ENCODE measurements around the gene SH3YL1.

The SH3YL1 gene, protein sequence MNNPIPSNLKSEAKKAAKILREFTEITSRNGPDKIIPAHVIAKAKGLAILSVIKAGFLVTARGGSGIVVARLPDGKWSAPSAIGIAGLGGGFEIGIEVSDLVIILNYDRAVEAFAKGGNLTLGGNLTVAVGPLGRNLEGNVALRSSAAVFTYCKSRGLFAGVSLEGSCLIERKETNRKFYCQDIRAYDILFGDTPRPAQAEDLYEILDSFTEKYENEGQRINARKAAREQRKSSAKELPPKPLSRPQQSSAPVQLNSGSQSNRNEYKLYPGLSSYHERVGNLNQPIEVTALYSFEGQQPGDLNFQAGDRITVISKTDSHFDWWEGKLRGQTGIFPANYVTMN

DNA sequence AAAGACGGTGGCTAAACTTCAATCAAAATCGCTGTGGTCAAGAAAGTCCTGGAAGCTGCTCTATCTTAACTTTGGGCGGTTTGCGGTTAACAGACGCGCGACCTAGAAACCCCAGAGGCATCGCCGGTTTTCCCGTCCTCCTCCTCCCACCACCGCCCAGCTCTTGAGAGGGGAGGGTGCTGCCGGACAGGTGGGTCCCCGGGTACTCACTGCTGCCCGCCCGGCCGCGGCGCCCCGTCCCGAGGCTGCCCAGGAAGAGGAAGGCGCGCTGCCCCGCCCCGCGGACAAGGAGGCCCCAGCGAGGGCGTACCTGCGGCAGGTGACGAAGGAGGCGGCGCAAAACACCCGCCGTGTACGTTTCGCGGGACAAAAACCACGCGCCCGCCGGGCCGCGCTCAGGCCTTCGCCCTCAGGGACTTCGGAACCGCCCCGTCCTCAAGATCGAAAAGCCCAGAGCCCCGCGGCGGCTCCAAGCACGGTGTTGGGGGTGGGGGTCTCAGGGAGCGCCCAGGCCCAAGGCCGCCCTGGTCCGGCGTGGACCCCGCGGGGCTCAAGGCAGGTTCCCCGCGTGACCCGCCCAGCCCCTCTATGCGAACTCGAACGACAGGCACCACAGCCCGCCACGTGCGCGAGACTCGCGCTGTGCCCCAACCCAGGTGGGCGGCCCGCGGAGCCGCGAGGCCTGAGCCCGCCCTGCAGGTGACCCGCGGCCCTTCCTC lies at the start of gene SH3YL1:
TSS of gene SH3YL1 (minus strand) at position 259 of the 719 bp plus-strand sequence. CDS start at position 211, 48 bp downstream.
- no peak for FAIRE-seq
- peak; percentile 15 for DNase-seq (ENCODE audit: insufficient read length, low spot score)

DNA sequence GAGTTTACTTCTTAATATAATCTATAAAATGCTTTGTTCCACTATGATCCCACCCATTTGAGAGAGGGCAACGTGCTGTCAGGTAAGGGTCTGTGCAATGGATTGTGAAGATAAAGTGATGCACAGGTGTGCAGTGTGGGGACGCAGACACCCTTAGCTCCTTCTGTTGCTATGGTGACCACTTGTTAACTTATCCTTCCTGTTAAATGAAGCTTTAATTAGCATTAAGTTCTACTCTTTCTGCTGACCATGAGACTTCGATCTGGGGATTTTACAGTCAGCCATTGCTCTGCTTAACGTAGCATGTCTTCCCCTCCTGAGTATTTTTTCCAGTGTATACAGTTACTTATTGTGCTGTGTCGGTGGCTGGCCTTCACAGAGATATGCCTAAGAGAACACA lies 47.2 kb upstream of the SH3YL1 start:
- DNase-seq (ENCODE audit: insufficient read length, low spot score) (no peak), FAIRE-seq (no peak)

DNA sequence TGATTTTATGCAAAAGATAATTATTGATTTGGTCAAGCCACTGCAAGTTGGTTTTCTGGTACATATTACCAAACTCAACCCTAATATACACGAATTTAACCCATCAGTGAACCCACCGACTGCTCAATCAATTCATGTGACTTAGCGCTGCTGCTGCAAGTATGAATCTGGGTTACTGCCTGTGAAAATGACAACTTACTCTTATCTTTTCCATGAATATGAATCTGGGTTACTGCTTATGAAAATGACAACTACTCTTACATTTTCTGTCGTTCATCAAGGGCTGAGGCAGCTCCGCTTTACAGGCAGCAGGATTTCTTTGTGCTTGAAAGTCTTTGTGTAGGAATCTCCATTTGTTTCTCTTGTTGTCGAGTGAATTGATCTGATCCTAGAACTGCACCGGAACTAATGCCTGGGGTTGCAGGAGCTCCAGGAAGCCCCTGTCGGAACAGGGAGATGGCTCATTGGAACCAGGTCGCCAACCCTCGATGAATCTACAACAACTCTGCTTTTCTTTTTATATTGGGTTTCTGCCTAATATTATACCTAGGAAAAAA lies 46.2 kb upstream of the SH3YL1 start:
- no peak for DNase-seq (ENCODE audit: insufficient read length, low spot score)
- FAIRE-seq, result no peak

DNA sequence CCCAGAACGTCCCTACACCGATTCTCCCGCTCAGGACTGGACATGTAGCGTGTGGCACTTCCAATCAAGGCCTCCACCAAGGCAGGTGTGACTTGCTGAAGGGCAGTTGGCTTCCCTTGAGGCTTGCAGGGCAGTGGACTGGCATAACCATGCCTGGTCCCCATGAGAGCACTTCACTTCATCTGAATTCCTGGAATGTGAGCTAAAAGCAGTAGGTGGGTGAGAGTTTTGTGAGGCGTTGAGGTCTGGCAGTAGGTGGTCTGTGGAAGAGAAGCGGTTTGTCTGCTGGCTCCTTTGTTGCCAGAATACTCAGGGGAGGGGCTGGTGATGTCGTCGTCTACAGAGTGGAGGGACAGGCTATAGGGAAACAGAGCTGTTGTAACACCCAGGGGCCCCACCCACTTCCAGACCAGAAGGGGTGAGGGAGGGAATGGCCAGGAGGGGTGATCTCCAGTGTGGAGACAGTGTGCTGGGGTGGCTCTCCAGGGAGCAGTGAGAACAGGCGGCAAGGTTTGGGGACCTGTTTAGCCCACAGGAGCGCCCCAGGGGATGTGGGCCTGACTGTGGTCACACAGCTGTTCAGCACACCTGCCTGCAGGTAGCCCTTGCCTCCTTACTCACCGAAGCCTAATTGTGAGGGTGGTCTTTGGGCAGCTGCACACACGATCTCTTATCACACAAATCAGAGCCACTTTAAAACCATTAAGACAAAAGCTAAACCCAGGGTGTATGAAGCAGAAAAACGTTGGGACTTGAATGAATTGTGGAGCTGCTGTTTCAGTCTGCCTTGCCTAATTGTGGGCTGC lies 45.5 kb upstream of the SH3YL1 start:
- DNase-seq (ENCODE audit: insufficient read length, low spot score) (no peak), FAIRE-seq (peak; percentile 31)

DNA sequence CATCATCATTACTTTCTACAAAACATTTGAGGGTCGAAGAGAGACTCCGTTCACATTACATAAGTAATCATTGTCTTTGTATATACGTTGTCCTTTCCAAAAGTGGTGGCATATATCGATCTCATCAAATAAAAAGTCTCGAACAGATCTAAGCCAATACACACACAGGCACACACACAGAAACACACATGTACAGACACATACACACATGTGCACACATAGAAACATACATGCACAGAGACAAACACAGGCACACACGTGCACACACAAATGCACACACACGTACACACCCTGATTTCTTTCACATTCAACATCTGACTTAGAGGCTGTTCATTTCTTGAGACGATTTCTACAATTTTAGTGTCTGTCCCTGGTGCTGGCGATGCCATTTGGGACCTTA lies 41.5 kb upstream of the SH3YL1 start:
- DNase-seq (ENCODE audit: insufficient read length, low spot score), result no peak
- FAIRE-seq, result peak; percentile 78

DNA sequence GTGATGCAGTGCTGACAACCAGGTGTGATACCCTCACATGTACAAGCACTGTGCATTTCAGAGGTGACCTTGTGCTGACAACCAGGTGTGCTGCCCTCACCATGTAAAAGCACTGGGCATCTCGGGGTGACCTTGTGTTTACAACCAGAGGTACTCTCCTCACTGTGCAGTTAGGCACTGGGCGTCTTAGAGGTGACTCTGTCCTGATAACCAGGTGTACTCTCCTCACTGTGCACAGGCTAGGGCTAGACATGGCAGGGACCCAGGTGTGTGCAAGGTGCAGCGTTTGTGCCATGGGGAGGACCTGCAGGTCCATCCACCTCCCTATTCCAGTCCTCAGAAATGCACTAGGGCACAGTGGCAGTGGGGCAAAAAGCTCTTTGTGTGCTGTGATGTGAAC lies 32.5 kb upstream of the SH3YL1 start:
- FAIRE-seq, result no peak

DNA sequence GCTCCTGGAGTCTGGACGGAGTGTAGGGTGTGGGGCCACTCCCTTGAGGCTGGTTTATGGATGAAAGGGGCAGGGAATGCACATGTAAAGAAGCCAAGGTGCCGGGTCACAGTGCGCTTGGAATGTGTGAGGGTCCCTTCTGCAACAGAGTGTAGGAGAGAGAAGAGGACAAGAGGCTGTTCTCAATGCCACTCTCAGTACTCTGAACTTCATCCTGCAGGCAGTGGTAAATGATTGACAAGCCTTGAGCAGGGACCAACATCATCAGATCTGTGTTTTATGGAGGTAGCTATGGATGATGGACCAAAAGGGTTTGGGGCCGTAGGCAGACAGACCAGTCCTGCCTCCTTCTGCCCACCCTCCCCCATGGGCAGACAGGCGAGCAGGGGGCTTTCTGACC lies 31.3 kb upstream of the SH3YL1 start:
- FAIRE-seq (peak; percentile 77), DNase-seq (ENCODE audit: insufficient read length, low spot score) (no peak)

More for the DNA sequence above, 32.5 kb upstream of the SH3YL1 start:
- DNase-seq (ENCODE audit: insufficient read length, low spot score), result no peak

DNA sequence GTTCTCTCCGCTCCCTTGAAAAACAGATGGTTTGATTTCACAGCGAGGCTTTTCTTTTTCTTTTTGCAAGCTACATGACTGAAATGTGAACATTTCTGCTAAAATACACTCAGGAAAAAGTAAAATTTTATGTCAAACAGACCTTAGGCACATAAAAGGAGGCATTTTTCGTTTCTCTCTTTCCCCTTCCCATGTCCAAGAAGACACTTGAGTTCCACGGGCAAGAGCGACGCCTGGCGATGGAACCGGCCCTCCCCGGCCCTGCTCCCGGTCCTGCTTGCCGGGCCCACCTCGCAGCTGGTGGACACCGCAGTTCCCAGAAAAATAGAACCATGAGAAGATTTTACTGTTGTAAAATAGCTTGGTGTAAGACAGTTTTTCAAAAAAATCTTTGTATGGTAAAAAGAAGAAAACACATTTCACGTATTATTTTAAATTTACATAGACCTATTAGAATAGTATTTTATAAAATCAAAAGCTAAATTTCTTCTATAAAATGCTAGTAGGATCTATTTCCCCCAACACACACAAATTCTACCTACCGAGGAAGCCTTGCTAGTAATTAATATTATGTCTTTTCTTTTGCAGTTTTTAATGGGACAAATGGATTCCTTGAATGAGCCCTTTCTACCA lies 26.4 kb upstream of the SH3YL1 start:
- FAIRE-seq (peak; percentile 69), DNase-seq (ENCODE audit: insufficient read length, low spot score) (peak; percentile 49)

DNA sequence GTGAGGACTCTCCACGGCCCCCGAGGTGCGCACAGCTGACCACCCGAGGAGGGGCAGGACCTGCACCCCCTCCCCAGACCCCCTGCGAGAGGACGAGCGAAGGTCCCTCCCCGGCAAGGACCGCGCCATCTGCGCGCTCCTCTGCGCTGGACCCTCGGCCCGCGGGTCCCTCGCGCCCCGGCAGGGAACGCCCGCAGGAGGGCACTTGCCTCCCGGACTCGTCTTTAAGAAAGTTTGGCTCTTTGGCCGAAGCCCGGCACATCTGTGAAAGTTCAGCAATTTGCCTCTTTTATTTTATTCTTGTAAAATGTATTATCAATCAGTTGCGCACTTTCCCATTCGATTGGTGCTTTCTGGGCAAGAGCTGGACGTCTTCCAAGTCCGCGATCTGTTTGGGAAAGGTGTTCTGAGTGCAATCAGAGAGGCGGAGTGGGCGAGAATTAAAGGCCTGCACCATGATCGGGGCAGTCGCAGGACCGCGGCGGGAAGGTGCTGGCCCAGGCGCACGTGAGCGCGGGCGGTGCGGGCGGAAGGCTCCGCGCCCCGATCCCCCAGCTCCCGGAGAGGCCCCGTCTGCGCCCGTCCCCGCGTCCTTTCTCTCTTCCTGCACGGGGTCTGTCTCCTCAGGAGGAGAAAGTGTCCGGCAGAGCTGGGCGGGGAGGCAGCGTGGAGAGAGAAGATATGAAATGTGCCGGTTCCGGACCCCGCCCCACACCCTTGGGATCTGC lies 25.7 kb upstream of the SH3YL1 start:
- DNase-seq (ENCODE audit: insufficient read length, low spot score), result no peak
- peak; percentile 72 for FAIRE-seq

DNA sequence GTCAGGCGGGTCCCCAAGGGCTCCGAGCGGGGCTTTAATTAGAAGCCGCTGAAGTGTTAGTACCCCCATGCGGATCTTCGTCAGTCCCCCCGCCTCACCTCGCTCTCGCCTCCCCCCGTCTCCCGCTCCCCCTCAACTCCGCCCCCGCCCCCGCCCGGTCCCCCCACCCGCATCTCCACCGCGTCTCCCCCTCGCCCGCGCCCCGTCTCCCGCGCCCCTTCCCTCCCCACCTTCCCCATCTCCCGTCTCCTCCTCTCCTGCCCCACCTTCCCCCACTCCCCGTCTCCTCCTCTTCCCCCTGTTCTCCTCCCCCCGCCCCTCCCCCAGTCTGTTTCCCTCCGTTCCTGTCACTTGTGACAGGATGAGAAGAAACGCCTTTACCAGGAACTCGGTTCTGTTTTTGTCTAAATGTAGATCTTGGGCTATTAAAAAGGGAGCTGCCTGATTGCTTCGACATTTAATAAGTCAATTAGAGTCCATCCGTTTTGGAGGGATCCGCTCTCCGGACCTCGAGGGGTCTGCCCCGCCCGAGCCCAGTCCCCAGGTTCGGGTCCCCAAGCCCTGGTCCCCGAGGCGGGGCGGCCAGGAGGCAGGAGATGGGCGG lies 25.0 kb upstream of the SH3YL1 start:
- DNase-seq (ENCODE audit: insufficient read length, low spot score) (no peak), FAIRE-seq (no peak)

DNA sequence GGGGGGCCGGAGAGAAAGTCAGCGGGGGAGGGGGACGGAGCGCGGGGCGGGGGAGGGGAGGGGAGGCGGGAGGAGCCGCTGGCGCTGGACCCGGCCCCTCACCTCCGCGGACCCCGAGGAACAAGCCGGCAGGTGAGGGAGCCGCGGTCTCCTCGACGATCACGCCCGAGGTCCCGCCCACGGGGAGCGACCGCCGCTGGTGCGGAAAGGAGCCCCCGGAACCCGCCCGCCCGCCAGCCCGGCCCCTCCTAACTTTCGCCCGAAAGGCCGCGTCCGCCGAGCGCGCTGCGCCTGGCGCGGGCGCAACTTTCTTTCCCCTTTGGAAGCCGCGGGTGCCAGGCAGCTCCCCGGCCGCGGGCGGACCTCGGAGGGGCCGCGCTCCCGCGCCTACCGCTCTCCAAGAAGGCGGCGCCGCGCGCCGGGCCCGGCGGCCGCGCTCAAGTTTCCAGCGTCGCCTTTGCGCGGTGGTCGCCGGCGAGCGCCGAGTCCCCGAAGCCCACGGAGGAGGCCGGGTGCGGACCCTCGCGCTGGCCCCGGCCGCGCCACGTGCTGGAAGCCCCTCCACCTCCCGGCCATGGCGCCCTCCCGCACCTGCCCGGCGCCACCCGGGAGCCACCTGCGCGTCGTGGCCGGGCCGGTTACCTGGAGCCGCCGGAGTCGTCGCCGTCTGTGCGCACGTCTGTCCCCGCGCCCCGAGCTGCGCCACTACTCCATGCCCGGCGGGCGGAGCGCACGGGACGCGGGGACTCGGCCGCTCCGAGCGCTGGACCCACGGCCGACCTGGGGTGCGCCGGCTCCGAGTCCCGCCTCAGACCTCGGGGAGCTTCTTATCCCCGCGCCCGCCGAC lies 24.3 kb upstream of the SH3YL1 start, which contains the start of gene ALKAL2:
TSS of gene ALKAL2 (minus strand) at position 181 of the 847 bp plus-strand sequence. CDS start 256 bp downstream, outside the sequence.
- DNase-seq (ENCODE audit: insufficient read length, low spot score), result no peak
- no peak for FAIRE-seq

DNA sequence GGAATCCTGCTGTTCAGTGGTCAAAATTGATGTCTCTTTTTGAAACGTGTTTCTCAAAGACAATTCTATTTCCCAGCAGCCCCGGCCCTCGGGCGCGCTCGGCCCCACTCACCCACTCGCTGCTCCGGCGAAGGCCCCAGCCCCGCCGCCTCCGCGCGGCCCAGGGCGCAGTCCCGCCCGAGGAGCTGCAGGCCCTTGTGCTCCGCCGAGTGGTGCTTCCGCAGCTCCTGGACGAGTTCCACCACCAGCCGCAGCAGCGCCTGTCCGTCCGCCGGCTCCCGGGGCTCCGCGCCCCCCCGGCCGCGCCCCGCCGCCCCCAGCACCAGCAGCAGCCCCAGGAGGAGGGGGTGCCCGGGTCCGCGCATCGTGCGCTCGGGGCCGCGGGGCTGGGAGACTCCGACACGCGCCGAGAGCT lies 23.6 kb upstream of the SH3YL1 start:
- FAIRE-seq (no peak), DNase-seq (ENCODE audit: insufficient read length, low spot score) (no peak)

DNA sequence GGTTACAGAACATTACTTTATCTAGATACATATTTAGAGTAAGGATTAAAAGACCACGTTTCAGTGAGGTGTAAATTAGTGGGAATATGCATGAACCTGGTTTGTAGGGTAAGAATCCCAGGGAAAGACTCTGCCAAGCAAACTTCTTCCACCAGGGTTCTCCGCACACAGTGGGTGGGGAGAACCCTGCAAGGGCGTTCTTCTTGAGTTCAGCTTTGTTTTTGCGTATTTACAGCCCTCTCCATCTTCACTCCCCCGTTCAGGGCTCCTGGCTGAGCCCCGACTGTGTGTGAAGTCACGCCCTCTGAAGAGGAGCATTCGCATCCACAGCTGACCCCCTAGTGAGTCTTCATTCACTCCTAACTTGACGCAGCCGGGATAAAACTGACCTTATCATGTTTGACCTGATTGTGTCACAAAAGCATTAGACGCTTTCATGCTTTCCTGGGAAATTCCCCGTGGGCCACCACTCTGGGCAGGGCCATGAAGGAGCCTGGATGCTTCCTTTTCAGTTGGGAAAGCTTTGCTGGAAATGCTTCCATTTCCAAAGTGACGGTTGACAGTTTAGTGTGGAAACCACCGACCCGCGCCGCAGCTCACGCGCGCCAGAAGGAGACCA lies 23.1 kb upstream of the SH3YL1 start:
- no peak for DNase-seq (ENCODE audit: insufficient read length, low spot score)
- no peak for FAIRE-seq

DNA sequence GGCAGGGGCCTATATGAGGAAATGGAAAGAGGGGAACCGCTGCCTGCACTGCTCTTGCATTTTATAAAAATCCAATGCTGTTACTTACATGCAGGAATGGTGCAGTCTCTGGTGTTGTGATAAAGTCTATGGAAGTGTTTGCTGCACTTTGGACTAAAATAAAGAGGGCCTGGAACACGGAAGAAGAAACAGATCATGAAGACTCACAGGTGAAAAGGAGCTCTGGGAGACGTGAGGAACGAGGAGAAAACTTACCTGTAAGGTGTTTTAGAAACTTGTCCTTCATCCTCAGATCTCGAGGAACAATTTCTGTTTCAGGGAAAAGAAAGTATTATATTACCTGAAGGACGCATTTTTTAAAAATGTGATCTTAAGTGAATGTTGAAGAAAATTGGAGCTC lies 22.2 kb upstream of the SH3YL1 start:
- FAIRE-seq (no peak), DNase-seq (ENCODE audit: insufficient read length, low spot score) (no peak)

DNA sequence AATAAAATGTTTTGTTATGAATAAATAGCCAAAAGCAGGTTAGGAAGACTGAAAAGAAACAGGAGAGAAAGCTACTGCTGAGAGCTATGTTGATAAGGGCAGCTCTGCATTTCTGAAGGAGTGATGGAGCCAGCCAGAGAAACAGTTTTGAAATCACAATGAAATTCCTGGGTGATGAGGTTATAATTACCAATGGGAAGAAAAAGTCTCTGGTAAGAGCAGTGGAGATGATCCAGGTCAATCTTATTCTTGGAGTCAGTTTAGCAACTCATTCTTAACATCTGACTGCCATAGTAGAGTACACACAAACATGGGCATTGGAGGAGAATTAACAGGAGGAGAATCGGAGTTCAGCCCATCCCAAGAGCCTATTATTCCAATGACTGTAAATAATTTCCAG lies 21.7 kb upstream of the SH3YL1 start:
- FAIRE-seq, result no peak
- DNase-seq (ENCODE audit: insufficient read length, low spot score), result peak; percentile 29

DNA sequence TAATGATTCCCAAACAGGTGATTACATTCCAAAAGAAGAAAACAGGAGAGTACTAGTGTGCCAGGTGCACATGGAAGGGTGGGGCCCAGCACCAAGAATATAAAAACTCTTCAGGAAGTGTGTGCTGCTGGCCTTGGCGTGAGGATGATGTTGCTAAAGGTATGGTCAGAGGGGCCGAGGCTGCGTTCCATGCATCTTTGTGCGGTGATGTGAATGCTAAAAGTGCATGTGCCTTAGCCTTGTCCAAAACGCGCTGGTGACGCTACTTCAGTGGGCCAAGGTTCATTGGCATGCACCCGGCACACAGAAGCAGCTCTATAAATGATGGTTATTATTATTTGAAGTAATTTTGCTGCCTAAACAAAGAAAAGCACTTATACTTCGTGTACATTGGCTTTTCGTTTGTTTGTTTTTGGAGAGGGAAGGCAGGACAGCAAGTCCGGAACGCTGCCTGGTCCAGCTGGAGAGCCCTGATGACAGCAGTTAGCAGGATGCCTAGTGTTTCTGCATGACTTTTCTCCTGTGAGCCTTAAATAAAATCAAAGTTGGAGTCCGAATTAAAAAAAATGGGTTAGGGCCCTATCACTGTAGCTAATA lies 21.2 kb upstream of the SH3YL1 start:
- no peak for FAIRE-seq
- no peak for DNase-seq (ENCODE audit: insufficient read length, low spot score)

DNA sequence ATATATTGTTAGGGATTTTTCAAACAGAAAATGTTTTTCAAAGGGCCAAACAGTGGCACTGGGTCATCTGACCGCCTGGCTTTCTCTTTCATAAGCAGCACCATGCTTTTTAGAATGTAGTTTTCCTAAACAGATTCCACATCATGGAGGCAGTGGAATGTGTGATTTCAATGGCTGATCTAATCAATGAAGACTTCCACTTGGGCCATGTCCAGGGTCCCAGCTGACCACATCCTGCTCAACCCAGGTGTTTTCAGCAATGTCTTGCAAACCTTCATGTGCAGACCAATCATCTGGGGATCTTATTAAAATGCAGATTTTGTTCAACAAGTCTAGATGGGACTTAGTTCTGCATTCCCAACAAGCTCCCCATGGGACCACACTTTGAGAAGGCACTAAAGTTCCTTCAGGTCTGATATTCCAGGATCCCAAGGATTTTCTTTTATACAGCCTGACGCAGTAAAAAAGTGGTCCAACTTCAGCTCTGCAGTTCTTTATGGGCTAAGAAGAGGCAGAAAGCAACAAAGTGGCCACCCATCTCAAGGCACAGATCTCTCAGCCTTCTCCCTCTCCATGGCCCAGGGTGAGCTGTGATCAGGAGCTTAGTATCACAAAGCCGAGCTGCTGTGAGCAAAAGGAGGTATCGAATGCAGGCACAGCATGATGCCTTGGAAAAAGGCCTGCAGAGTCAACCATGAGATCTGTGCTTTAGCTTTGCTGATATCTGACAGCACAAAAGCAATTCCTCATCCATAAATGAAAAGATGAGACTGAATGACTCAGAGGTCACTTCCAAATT lies 20.4 kb upstream of the SH3YL1 start:
- no peak for DNase-seq (ENCODE audit: insufficient read length, low spot score)
- FAIRE-seq, result peak; percentile 9
